Endothelial cell of umbilical vein (primary cell): Measurements from ENCODE around the gene EML4. TPM values are rescaled to one million over a fixed set of nuclear protein-coding genes. Genes with fewer than 3 reads are reported as not detected.

Experiments
- BruUV-seq: library from RNA; stranded (reverse); fragments of 400-500 nt; replicated peaks from 2 replicates; lab custom pipeline; 2021; lab: Mats Ljungman, UMichigan
- CTCF ChIA-PET: fragments of 300-600, 350-600 bp; sonication (Branson Sonifier 250); formaldehyde crosslinking; loops from one replicate; lab custom pipeline; 2021; ENCODE audit warnings: antibody characterized with exemption, inconsistent platforms; lab: Charles Lee
- POLR2A ChIA-PET: fragments of 300-600, 350-600 bp; sonication (Branson Sonifier 250); formaldehyde crosslinking; loops from one replicate; lab custom pipeline; 2021; ENCODE audit warnings: antibody characterized with exemption, inconsistent platforms; lab: Charles Lee
- DNase-seq: peaks from one replicate; pipeline ENCODE4 v3.0.0-alpha.2; 2011; ENCODE audit warnings: low read depth, low spot score
- FAIRE-seq: peaks from 2 replicates; lab custom pipeline; 2011; peaks lifted over from hg19 to GRCh38; lab: Jason Lieb, UNC
- H2AFZ ChIP-seq: 2 replicates; pipeline ENCODE4 v1.6.0; 2012; ENCODE audit warnings: low read depth, low read length, control low read depth, inconsistent platforms
- H3K27ac ChIP-seq: 2 replicates; pipeline ENCODE4 v1.5.1; 2011; ENCODE audit warnings: low read depth, mild to moderate bottlenecking, control low read depth, low read length, moderate library complexity; ENCODE audit not compliant: insufficient read depth
- H3K27me3 ChIP-seq, 2 experiments: 2 replicates each; pipeline versions ENCODE4 v1.6.0 to v1.6.1; 2011; ENCODE audit warnings: low read length in 2 of 2, mixed read lengths in 1 of 2; ENCODE audit not compliant: control insufficient read depth in 2 of 2, insufficient read depth in 2 of 2
- H3K36me3 ChIP-seq, 2 experiments: 2 replicates in 1 of 2; 3 replicates in 1 of 2; pipeline ENCODE4 v1.5.1; 2011; ENCODE audit warnings: low read length in 2 of 2, mild to moderate bottlenecking in 1 of 2, moderate library complexity in 1 of 2; ENCODE audit not compliant: control insufficient read depth in 2 of 2, insufficient read depth in 2 of 2; ENCODE audit errors: extremely low read depth in 1 of 2
- H3K4me1 ChIP-seq: 3 replicates; pipeline ENCODE4 v1.5.1; 2011; ENCODE audit warnings: mild to moderate bottlenecking, low read length; ENCODE audit not compliant: control insufficient read depth, insufficient read depth; ENCODE audit errors: extremely low read depth
- H3K4me2 ChIP-seq: 2 replicates; pipeline ENCODE4 v1.6.1; 2011; ENCODE audit warnings: low read length, control low read depth, mixed read lengths; ENCODE audit not compliant: insufficient read depth
- H3K4me3 ChIP-seq, 3 experiments: fragments of 200-600 bp in 1 of 3; sonication (generic), shearing (Covaris generic) in 1 of 3; replicated peaks in 1 of 3; 2 replicates each; pipeline ENCODE4 v1.5.1; 2011 to 2016; ENCODE audit warnings: control low read depth in 3 of 3, low read length in 3 of 3, mild to moderate bottlenecking in 2 of 3, inconsistent platforms in 1 of 3, low read depth in 1 of 3, moderate library complexity in 1 of 3; ENCODE audit not compliant: insufficient read depth in 1 of 3
- H3K79me2 ChIP-seq: 2 replicates; pipeline ENCODE4 v1.6.0; 2012; ENCODE audit warnings: low read length, inconsistent platforms; ENCODE audit not compliant: control insufficient read depth, insufficient read depth
- H3K9ac ChIP-seq: replicated peaks from 2 replicates; pipeline ENCODE3; 2011; ENCODE audit warnings: low read length, control low read depth; ENCODE audit not compliant: insufficient read depth; ENCODE audit errors: extremely low read depth
- H3K9me1 ChIP-seq: replicated peaks from 3 replicates; pipeline ENCODE4 v1.6.0; 2011; ENCODE audit warnings: mild to moderate bottlenecking, low read length; ENCODE audit not compliant: control insufficient read depth, insufficient read depth; ENCODE audit errors: extremely low read depth
- H3K9me3 ChIP-seq: replicated peaks from 2 replicates; pipeline ENCODE4 v1.5.1; 2012; ENCODE audit warnings: low read length, inconsistent platforms; ENCODE audit not compliant: control insufficient read depth, insufficient read depth
- H4K20me1 ChIP-seq: replicated peaks from 2 replicates; pipeline ENCODE3; 2011; ENCODE audit warnings: mild to moderate bottlenecking, low read length; ENCODE audit not compliant: control insufficient read depth, insufficient read depth; ENCODE audit errors: extremely low read depth
- EZH2 ChIP-seq: IDR thresholded peaks from 2 replicates; pipeline ENCODE4 v1.6.1; 2012; ENCODE audit warnings: borderline replicate concordance, low read depth, mild to moderate bottlenecking, moderate library complexity, low read length, inconsistent platforms; ENCODE audit not compliant: severe bottlenecking
- FOS ChIP-seq: IDR thresholded peaks from 2 replicates; pipeline ENCODE4 v1.6.1; 2011; ENCODE audit warnings: mild to moderate bottlenecking, low read length, moderate library complexity, borderline replicate concordance; ENCODE audit not compliant: insufficient read depth
- GATA2 ChIP-seq: IDR thresholded peaks from 2 replicates; pipeline ENCODE4 v1.7.0; 2011; ENCODE audit warnings: low read depth, mild to moderate bottlenecking, moderate library complexity, mixed read lengths, low read length; ENCODE audit not compliant: insufficient read length, insufficient read depth
- JUN ChIP-seq: IDR thresholded peaks from 2 replicates; pipeline ENCODE4 v1.6.1; 2011; ENCODE audit warnings: borderline replicate concordance, low read depth; ENCODE audit not compliant: insufficient read length, insufficient read depth
- MYC ChIP-seq: IDR thresholded peaks from one replicate; pipeline ENCODE4 v1.6.1; 2011; ENCODE audit warnings: mild to moderate bottlenecking, low read depth, low read length
- POLR2A ChIP-seq: IDR thresholded peaks from 2 replicates; pipeline ENCODE4 v1.6.1; 2012; ENCODE audit warnings: low read depth, mild to moderate bottlenecking, control low read depth, low read length
- POLR2AphosphoS5 ChIP-seq: IDR thresholded peaks from 2 replicates; pipeline ENCODE4 v1.6.1; 2012; ENCODE audit warnings: low read depth, mild to moderate bottlenecking, control low read depth, low read length, moderate library complexity; ENCODE audit not compliant: insufficient read depth
- dilution Hi-C: fragments of 300-500 bp; cut with MboI; formaldehyde crosslinking; loops from one replicate; pipeline ENCODE4 v1.15.0; 2019; ENCODE audit warnings: low sequenced_read_pairs; ENCODE audit not compliant: extremely low pct_ligation_motif_present
- intact Hi-C: fragments of 100-400 bp; cut with micrococcal nuclease; formaldehyde crosslinking; loops from one replicate; pipeline ENCODE4 v1.10.0; 2022
- polyA plus RNA-seq, 4 experiments: library from polyadenylated mRNA; depleted of rRNA in 3 of 4; stranded (reverse) in 3 of 4; unstranded in 1 of 4; fragments of >200 nt; gene quantifications; 2 replicates each; pipeline versions ENCODE4 v1.2.1 to v1.2.3, GENCODE V29; 2011 to 2012; ENCODE audit warnings: missing spikeins in 1 of 4
- total RNA-seq: library from RNA; stranded (reverse); gene quantifications from 2 replicates; pipeline ENCODE4 v1.2.3, GENCODE V29; 2021
- TF ChIP-seq, protein P1 (sequence below): IDR thresholded peaks from 2 replicates; pipeline ENCODE4 v1.6.1; 2011; ENCODE audit not compliant: insufficient read depth, insufficient read length
- TF ChIP-seq, protein P2 (sequence below), 2 donors: IDR thresholded peaks; 1 replicate in 1 of 2; 2 replicates in 1 of 2; pipeline ENCODE4 v1.5.1; 2011; ENCODE audit warnings: low read length in 2 of 2, mild to moderate bottlenecking in 2 of 2, moderate library complexity in 2 of 2, control low read depth in 1 of 2, inconsistent platforms in 1 of 2, low read depth in 1 of 2; ENCODE audit not compliant: insufficient read depth in 1 of 2; ENCODE audit errors: extremely low read depth in 1 of 2

Gene EML4
- total and polyA plus RNA-seq, 2 donors (not counting 3 experiments of a cell fraction or from before 2014, with no cell fraction given) = 13.3 to 32.0 TPM

DNA sequence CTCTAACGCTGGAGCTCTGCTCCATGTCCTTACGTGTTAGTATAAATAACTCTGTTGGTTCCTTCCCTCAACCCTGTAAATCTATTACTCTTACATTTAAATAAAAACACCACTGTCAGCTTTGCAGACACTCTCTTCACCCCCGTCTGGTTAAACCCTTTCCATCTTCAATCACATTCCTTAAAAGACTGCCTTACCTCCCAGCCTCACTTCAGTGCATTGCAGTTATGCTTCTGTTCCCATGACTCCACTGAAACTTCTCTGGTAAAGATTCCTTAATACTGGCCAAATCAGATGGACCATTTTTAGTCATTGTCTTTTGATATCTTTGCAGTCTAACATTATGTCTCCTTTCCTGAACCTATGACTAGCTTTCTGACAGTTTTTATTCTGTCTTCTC, 61.7 kb downstream of the EML4 start:
- no peaks in the 10 kb centered on the region for H3K36me3 ChIP-seq
- ChIA-PET CTCF (interaction anchor here (1.1 to 1.9 kb wide), 5 partner anchors 15 to 378 kb away, joined by 3 to 5 read pairs (median 4); no protein-coding TSS in a partner anchor), POLR2A (no interaction called here)
- no peak overlapping the region for H3K27ac ChIP-seq
- no peaks in the 10 kb centered on the region for H3K9me3 ChIP-seq
- no peak overlapping the region for H3K4me3 ChIP-seq
- H3K79me2 ChIP-seq = no peaks in the 10 kb centered on the region
- H4K20me1 ChIP-seq = no peaks in the 10 kb centered on the region
- dilution Hi-C loops (no loop called here), intact Hi-C loops (no loop called here)
- BruUV-seq = no TSS peak
- DNase-seq (no peak), FAIRE-seq (no peak)
- H3K4me2 ChIP-seq = no peak overlapping the region
- H2AFZ ChIP-seq = no peak overlapping the region
- no peaks in the 10 kb centered on the region for H3K27me3 ChIP-seq
- H3K9me1 ChIP-seq = no peaks in the 10 kb centered on the region
- H3K9ac ChIP-seq = no peak overlapping the region
- peaks cover 3% of the 10 kb centered on the region for H3K4me1 ChIP-seq
- TF ChIP-seq GATA2 = no peak
- no peak for TF ChIP-seq EZH2
- no peak for TF ChIP-seq JUN
- TF ChIP-seq FOS = no peak
- TF ChIP-seq, protein P1, sequence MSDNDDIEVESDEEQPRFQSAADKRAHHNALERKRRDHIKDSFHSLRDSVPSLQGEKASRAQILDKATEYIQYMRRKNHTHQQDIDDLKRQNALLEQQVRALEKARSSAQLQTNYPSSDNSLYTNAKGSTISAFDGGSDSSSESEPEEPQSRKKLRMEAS = no peak
- TF ChIP-seq MYC = no peak
- TF ChIP-seq POLR2AphosphoS5 = no peak
- no peak for TF ChIP-seq POLR2A
- TF ChIP-seq, protein P2, sequence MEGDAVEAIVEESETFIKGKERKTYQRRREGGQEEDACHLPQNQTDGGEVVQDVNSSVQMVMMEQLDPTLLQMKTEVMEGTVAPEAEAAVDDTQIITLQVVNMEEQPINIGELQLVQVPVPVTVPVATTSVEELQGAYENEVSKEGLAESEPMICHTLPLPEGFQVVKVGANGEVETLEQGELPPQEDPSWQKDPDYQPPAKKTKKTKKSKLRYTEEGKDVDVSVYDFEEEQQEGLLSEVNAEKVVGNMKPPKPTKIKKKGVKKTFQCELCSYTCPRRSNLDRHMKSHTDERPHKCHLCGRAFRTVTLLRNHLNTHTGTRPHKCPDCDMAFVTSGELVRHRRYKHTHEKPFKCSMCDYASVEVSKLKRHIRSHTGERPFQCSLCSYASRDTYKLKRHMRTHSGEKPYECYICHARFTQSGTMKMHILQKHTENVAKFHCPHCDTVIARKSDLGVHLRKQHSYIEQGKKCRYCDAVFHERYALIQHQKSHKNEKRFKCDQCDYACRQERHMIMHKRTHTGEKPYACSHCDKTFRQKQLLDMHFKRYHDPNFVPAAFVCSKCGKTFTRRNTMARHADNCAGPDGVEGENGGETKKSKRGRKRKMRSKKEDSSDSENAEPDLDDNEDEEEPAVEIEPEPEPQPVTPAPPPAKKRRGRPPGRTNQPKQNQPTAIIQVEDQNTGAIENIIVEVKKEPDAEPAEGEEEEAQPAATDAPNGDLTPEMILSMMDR (IDR thresholded peaks at IDR 0.05; ENCODE audit: extremely low read depth in 1 of 2, insufficient read depth in 1 of 2, low read depth in 1 of 2, low read length in 2 of 2) = no peak
